Psoas muscle (tissue), 8 donors: Measurements from ENCODE around the gene FYN. TPM values are rescaled to one million over a fixed set of nuclear protein-coding genes. Genes with fewer than 3 reads are reported as not detected.

Source experiments
- ATAC-seq, 4 donors: fragments of 200-7000 bp; cut with Tn5 transposase; one replicate each; pipeline ENCODE4 v1.9.1; 2020; ENCODE audit warnings: moderate library complexity in 3 of 4, mild to moderate bottlenecking in 2 of 4
- DNase-seq, 2 donors: peaks; one replicate each; pipeline ENCODE4 v3.0.0-alpha.2; 2020
- H3K27ac ChIP-seq: fragments of 200-600 bp; one replicate; pipeline ENCODE4 v1.8.0; 2022
- H3K27me3 ChIP-seq, 3 donors: fragments of 200-600 bp in 1 of 3; one replicate each; pipeline versions ENCODE4 v1.6.1 to v1.8.0; 2013 to 2022; ENCODE audit warnings: low read length in 2 of 3, mild to moderate bottlenecking in 2 of 3, moderate library complexity in 1 of 3; ENCODE audit not compliant: insufficient read depth in 3 of 3
- H3K36me3 ChIP-seq, 2 donors: fragments of 200-600 bp in 1 of 2; one replicate each; pipeline versions ENCODE4 v1.6.1 to v1.8.0; 2013 to 2022; ENCODE audit warnings: low read depth in 1 of 2, mild to moderate bottlenecking in 1 of 2, moderate library complexity in 1 of 2; ENCODE audit not compliant: insufficient read depth in 1 of 2
- H3K4me1 ChIP-seq: fragments of 200-600 bp; one replicate; pipeline ENCODE4 v1.8.0; 2022
- H3K4me3 ChIP-seq: fragments of 200-600 bp; one replicate; pipeline ENCODE4 v1.8.0; 2022; ENCODE audit warnings: mild to moderate bottlenecking
- H3K9me3 ChIP-seq: fragments of 200-600 bp; one replicate; pipeline ENCODE4 v1.8.0; 2022
- WGBS, 3 donors: extraction: QIAGEN DNeasy Blood & Tissue Kit; methylation state at CpG; one replicate each; pipeline versions ENCODE4 v1.1.6 to v1.1.7; 2013; 5-methylcytosine and 5-hydroxymethylcytosine counted together
- intact Hi-C, 2 donors: fragments of 100-400 bp; cut with DNase I; formaldehyde crosslinking; loops; one replicate each; pipeline versions ENCODE4 v1.11.0 to v1.14.2; 2022
- polyA plus RNA-seq, 3 donors: library from polyadenylated mRNA; stranded (reverse); fragments of 200-250 nt; gene quantifications; one replicate each; pipeline ENCODE4 v1.2.3, GENCODE V29; 2013
- total RNA-seq, 4 donors: library from RNA; stranded (reverse); fragmentation: NEBNext Ultra II Directional in 2 of 4; extraction: Animal tissue kit (Norgen Biotek cat#: 25700) in 2 of 4; gene quantifications; one replicate each; pipeline versions ENCODE4 v1.2.1 to v1.2.4, GENCODE V29; 2021 to 2023
- TF ChIP-seq, protein P1 (sequence below): fragments of 200-600 bp; IDR thresholded peaks from one replicate; pipeline ENCODE4 v1.8.0; 2022; ENCODE audit warnings: antibody characterized with exemption
- donor health status: healthy with polysubstance abuse.
- donor health status: DM: no; HTN: no; CAD: no; lungs with moderate emphysema.
- donor health status: Bipolar disorder and iron deficiency.
- donor health status: healthy.
- donor health status: DM: yes; HTN: yes; CAD: no.
- donor health status: DM: no; HTN: no; CAD: no.
- donor health status: DM: no; HTN: no; CAD: no.
- donor health status: DM: yes; HTN: yes; CAD: no.

The FYN gene
- total and polyA plus RNA-seq, 7 donors, result 7.1 to 27.8 (median 12.3) TPM

DNA sequence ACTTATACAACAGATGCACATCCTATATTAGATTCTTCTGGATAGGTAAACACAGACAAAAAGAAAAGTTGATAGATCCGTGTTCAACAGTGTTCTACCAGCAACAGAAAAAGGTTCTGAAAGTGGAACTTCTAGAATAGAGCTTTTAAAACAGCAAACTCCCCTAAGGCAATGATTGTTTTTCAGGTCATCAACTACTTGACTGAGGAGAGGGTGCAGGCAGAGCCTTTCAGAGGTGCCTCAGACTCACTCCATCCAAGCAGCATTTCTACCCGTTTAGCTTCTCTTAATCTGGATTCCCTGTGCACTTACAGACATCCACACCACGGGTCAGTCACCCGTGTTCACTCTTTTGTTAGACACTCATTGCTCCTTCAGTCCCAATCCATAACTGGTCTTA lies 28.9 kb downstream of the FYN start:
- Histone ChIP-seq H3K27me3 (no peaks in the 10 kb centered on the region), H3K4me1 (peaks cover 4% of the 10 kb centered on the region), H3K27ac (no peak overlapping the region), H3K9me3 (no peaks in the 10 kb centered on the region), H3K36me3 (no peaks in the 10 kb centered on the region), H3K4me3 (no peak overlapping the region)
- 65 to 71% (median 68%) methylated on average over 4 of the region's 4 CpGs for WGBS, 3 donors
- TF ChIP-seq, protein P1, sequence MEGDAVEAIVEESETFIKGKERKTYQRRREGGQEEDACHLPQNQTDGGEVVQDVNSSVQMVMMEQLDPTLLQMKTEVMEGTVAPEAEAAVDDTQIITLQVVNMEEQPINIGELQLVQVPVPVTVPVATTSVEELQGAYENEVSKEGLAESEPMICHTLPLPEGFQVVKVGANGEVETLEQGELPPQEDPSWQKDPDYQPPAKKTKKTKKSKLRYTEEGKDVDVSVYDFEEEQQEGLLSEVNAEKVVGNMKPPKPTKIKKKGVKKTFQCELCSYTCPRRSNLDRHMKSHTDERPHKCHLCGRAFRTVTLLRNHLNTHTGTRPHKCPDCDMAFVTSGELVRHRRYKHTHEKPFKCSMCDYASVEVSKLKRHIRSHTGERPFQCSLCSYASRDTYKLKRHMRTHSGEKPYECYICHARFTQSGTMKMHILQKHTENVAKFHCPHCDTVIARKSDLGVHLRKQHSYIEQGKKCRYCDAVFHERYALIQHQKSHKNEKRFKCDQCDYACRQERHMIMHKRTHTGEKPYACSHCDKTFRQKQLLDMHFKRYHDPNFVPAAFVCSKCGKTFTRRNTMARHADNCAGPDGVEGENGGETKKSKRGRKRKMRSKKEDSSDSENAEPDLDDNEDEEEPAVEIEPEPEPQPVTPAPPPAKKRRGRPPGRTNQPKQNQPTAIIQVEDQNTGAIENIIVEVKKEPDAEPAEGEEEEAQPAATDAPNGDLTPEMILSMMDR, result no peak
- no peak for DNase-seq
- ATAC-seq, result no peak
- intact Hi-C loops, result loop anchor here in 1 of 2 donors (10.0 kb wide), 1 partner anchor 120 kb away; no protein-coding TSS in a partner anchor

- DNase-seq, result no peak
- no peak overlapping the region for H3K27ac ChIP-seq
These were observed 29.7 kb downstream of the FYN start for GRCh38 chr6:111843347-111844147.

DNA sequence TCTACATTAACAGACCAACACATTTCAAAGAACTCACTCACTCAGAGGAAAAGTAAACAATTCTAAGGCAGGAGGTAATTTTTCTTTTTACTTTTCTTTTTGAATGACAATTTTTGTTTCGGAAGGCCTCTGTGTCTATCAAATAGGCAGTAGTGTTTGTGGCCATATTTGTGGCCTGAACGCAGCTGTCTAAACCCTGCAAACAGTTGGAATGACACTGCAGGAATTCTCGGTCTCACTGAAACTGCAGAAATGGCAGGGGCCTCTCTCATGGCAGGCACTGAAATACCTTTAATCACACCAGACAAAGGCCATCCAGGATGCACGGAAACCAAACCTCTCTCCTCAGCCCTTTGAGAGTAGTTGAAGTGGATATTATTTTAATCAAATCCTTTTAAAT lies 30.4 kb downstream of the FYN start:
- no peaks in the 10 kb centered on the region for H3K27me3 ChIP-seq
- H3K4me1 ChIP-seq, result peaks cover 4% of the 10 kb centered on the region
- 43 to 61% (median 44%) methylated on average over 4 of the region's 4 CpGs for WGBS, 3 donors
- no peak overlapping the region for H3K4me3 ChIP-seq
- DNase-seq, result no peak
- intact Hi-C loops, result loop anchor here in 1 of 2 donors (10.0 kb wide), 1 partner anchor 118 kb away; no protein-coding TSS in a partner anchor
- H3K9me3 ChIP-seq, result no peaks in the 10 kb centered on the region
- no peaks in the 10 kb centered on the region for H3K36me3 ChIP-seq
- H3K27ac ChIP-seq, result no peak overlapping the region
- TF ChIP-seq, protein P1, result no peak
- no peak for ATAC-seq

More at GRCh38 chr6:111843347-111844147, 29.7 kb downstream of the FYN start:
- H3K4me1 ChIP-seq, result peaks cover 4% of the 10 kb centered on the region
- no peaks in the 10 kb centered on the region for H3K36me3 ChIP-seq
- no peaks in the 10 kb centered on the region for H3K27me3 ChIP-seq
- TF ChIP-seq, protein P1, result no peak
- H3K9me3 ChIP-seq, result no peaks in the 10 kb centered on the region
- no peak for ATAC-seq
- intact Hi-C loops, result loop anchor here in 1 of 2 donors (10.0 kb wide), 1 partner anchor 119 kb away; no protein-coding TSS in a partner anchor
- no peak overlapping the region for H3K4me3 ChIP-seq
- 92 to 96% (median 93%) methylated on average over 7 of the region's 7 CpGs for WGBS, 3 donors

DNA sequence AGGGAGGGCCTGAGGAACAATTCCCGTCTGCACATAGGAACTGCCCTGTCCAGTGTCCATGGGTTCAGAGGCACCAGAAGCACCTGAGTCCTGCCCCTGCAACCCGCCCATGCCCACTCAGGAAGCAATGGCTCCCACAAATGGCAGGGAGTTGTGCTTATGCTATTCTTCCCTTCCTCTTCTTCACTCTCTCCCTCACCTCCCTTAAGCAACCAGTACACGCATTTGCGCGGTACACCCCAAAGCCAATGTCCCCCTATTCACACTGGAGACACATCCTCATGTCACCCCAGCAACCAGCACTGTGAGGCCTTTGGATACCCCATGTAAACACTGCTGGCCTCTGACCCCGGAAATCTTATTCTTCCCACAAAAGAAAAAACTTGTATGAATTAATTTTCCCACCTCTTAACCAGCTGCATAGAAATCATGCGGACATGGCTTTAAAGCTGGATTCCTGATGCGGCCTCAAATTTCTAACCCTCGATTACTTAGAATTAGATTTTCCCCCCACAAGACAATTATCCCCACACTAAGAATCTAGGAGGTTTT lies 30.9 kb downstream of the FYN start:
- Histone ChIP-seq H3K36me3 (no peaks in the 10 kb centered on the region), H3K4me3 (no peak overlapping the region), H3K9me3 (no peaks in the 10 kb centered on the region), H3K27me3 (no peaks in the 10 kb centered on the region), H3K4me1 (peaks cover 4% of the 10 kb centered on the region), H3K27ac (no peak overlapping the region)
- intact Hi-C loops, result loop anchor here in 1 of 2 donors (10.0 kb wide), 1 partner anchor 118 kb away; no protein-coding TSS in a partner anchor
- ATAC-seq, result no peak
- TF ChIP-seq, protein P1, result no peak
- 79 to 83% (median 80%) methylated on average over 9 of the region's 9 CpGs for WGBS, 3 donors
- no peak for DNase-seq
